Liver (tissue), 9 donors: ENCODE data around the gene ENTPD6. TPM values are rescaled to one million over a fixed set of nuclear protein-coding genes. Genes with fewer than 3 reads are reported as not detected.

Experiments
- DNase-seq: peaks from one replicate; pipeline ENCODE4 v3.0.0-alpha.2; 2017; ENCODE audit warnings: low spot score
- H3K27ac ChIP-seq, 2 donors: one replicate each; pipeline ENCODE4 v1.7.0; 2013; ENCODE audit warnings: inconsistent platforms in 2 of 2, low read length in 2 of 2, control low read depth in 1 of 2, low read depth in 1 of 2, mild to moderate bottlenecking in 1 of 2
- H3K27me3 ChIP-seq, 4 donors: one replicate each; pipeline versions ENCODE4 v1.6.1 to v1.7.0; 2013; ENCODE audit warnings: low read length in 3 of 4, inconsistent platforms in 1 of 4, mild to moderate bottlenecking in 1 of 4, moderate library complexity in 1 of 4; ENCODE audit not compliant: control insufficient read depth in 4 of 4, insufficient read depth in 4 of 4
- H3K36me3 ChIP-seq, 4 donors: one replicate each; pipeline versions ENCODE4 v1.6.1 to v1.7.0; 2013; ENCODE audit warnings: low read length in 3 of 4, mild to moderate bottlenecking in 3 of 4, low read depth in 1 of 4, moderate library complexity in 1 of 4; ENCODE audit not compliant: control insufficient read depth in 4 of 4, insufficient read depth in 3 of 4
- H3K4me1 ChIP-seq, 4 donors: one replicate each; pipeline versions ENCODE4 v1.6.1 to v1.7.0; 2013; ENCODE audit warnings: low read length in 3 of 4, mild to moderate bottlenecking in 3 of 4, moderate library complexity in 1 of 4; ENCODE audit not compliant: control insufficient read depth in 4 of 4, insufficient read depth in 4 of 4
- H3K4me3 ChIP-seq, 3 donors: one replicate each; pipeline versions ENCODE4 v1.6.1 to v1.7.0; 2013; ENCODE audit warnings: low read length in 3 of 3, control low read depth in 1 of 3, low read depth in 1 of 3, mild to moderate bottlenecking in 1 of 3
- H3K9ac ChIP-seq, 2 donors: one replicate each; pipeline ENCODE4 v1.7.0; 2013; ENCODE audit warnings: low read length in 2 of 2, mild to moderate bottlenecking in 2 of 2, moderate library complexity in 2 of 2, control low read depth in 1 of 2, low read depth in 1 of 2
- H3K9me3 ChIP-seq, 4 donors: one replicate each; pipeline versions ENCODE4 v1.6.1 to v1.7.0; 2013; ENCODE audit warnings: low read length in 3 of 4; ENCODE audit not compliant: control insufficient read depth in 4 of 4
- ATF3 ChIP-seq: IDR thresholded peaks from 2 replicates; pipeline ENCODE4 v1.6.1; 2016; ENCODE audit warnings: antibody characterized with exemption
- CTCF ChIP-seq: fragments of 150-350 bp; IDR thresholded peaks from 2 replicates; pipeline ENCODE4 v1.5.1; 2017; ENCODE audit warnings: improper control_type of control experiment, low read depth, low read length; ENCODE audit not compliant: missing input control
- EGR1 ChIP-seq, 2 donors: IDR thresholded peaks; 2 replicates each; pipeline ENCODE4 v1.6.1; 2016 to 2018; ENCODE audit warnings: antibody characterized with exemption in 2 of 2, low read depth in 2 of 2
- FOXA1 ChIP-seq: IDR thresholded peaks from 2 replicates; pipeline ENCODE4 v1.6.1; 2016; ENCODE audit warnings: antibody characterized with exemption
- FOXA2 ChIP-seq: IDR thresholded peaks from 2 replicates; pipeline ENCODE4 v1.6.1; 2016; ENCODE audit warnings: antibody characterized with exemption
- GABPA ChIP-seq, 2 donors: IDR thresholded peaks in 1 of 2; conservative IDR thresholded peaks in 1 of 2; 2 replicates each; pipeline ENCODE4 v1.6.1; 2016; ENCODE audit warnings: antibody characterized with exemption in 2 of 2, mild to moderate bottlenecking in 1 of 2, moderate library complexity in 1 of 2
- HNF4A ChIP-seq, 2 donors: conservative IDR thresholded peaks; 2 replicates each; pipeline ENCODE4 v1.6.1; 2016; ENCODE audit warnings: antibody characterized with exemption in 2 of 2, mild to moderate bottlenecking in 2 of 2
- HNF4G ChIP-seq: IDR thresholded peaks from 2 replicates; pipeline ENCODE4 v1.6.1; 2016; ENCODE audit warnings: antibody characterized with exemption
- JUND ChIP-seq, 2 donors: IDR thresholded peaks; 2 replicates each; pipeline ENCODE4 v1.6.1; 2016; ENCODE audit warnings: antibody characterized with exemption in 2 of 2
- MAX ChIP-seq: IDR thresholded peaks from 2 replicates; pipeline ENCODE4 v1.6.1; 2016; ENCODE audit warnings: antibody characterized with exemption
- NR2F2 ChIP-seq: IDR thresholded peaks from 2 replicates; pipeline ENCODE4 v1.6.1; 2016; ENCODE audit warnings: antibody characterized with exemption
- RAD21 ChIP-seq, 2 donors: IDR thresholded peaks; 2 replicates each; pipeline ENCODE4 v1.6.1; 2016; ENCODE audit warnings: antibody characterized with exemption in 2 of 2, mild to moderate bottlenecking in 2 of 2
- REST ChIP-seq: IDR thresholded peaks from 2 replicates; pipeline ENCODE4 v1.6.1; 2016; ENCODE audit warnings: antibody characterized with exemption, mild to moderate bottlenecking
- RXRA ChIP-seq, 2 donors: IDR thresholded peaks; 2 replicates each; pipeline ENCODE4 v1.6.1; 2017 to 2018; ENCODE audit warnings: antibody characterized with exemption in 2 of 2, mild to moderate bottlenecking in 1 of 2
- SP1 ChIP-seq: IDR thresholded peaks from 2 replicates; pipeline ENCODE4 v1.6.1; 2018; ENCODE audit warnings: antibody characterized with exemption, mild to moderate bottlenecking
- TAF1 ChIP-seq: conservative IDR thresholded peaks from 2 replicates; pipeline ENCODE4 v1.6.1; 2016; ENCODE audit warnings: antibody characterized with exemption, mild to moderate bottlenecking
- YY1 ChIP-seq: IDR thresholded peaks from 2 replicates; pipeline ENCODE4 v1.6.1; 2016; ENCODE audit warnings: antibody characterized with exemption, mild to moderate bottlenecking
- ZBTB33 ChIP-seq: IDR thresholded peaks from 2 replicates; pipeline ENCODE4 v1.6.1; 2016; ENCODE audit warnings: antibody characterized with exemption
- WGBS: extraction: QIAGEN DNeasy Blood & Tissue Kit; methylation state at CpG from one replicate; pipeline ENCODE4 v1.1.7; 2013; 5-methylcytosine and 5-hydroxymethylcytosine counted together
- polyA plus RNA-seq, 2 donors: library from polyadenylated mRNA; stranded (reverse) in 1 of 2; unstranded in 1 of 2; fragments of 200-250 nt in 1 of 2; fragments of >200 nt in 1 of 2; fragmentation: Nextera tagmentation in 1 of 2; extraction: Ambion mirVana in 1 of 2; gene quantifications; one replicate each; pipeline versions ENCODE4 v1.2.1 to v1.2.3, GENCODE V29; 2013 to 2015
- total RNA-seq, 2 donors: library from RNA; depleted of rRNA; stranded (reverse); fragments of >200 nt; gene quantifications; one replicate each; pipeline ENCODE4 v1.2.3, GENCODE V29; 2014
- donor health status: healthy.
- donor health status: healthy.
- donor health status: healthy.
- donor health status: healthy.
- donor health status: healthy.

ENTPD6 gene
- total and polyA plus RNA-seq, 4 donors, result 14.9 to 29.9 (median 24.4) TPM

GRCh38 chr20:25217161-25218108 is 21.9 kb downstream of the ENTPD6 start:
- no peaks in the 10 kb centered on the region for H3K9me3 ChIP-seq
- no peak overlapping the region for H3K4me3 ChIP-seq
- WGBS, result 96% methylated on average over 21 of the region's 21 CpGs
- no peak for DNase-seq
- TF ChIP-seq EGR1 (IDR thresholded peaks at IDR 0.05; ENCODE audit: low read depth in 2 of 2) (no peak), RAD21 (IDR thresholded peaks at IDR 0.05) (no peak), ZBTB33 (no peak), FOXA1 (no peak), TAF1 (no peak), NR2F2 (no peak), FOXA2 (no peak), HNF4G (no peak), CTCF (no peak), REST (no peak), HNF4A (conservative IDR thresholded peaks at IDR 0.05) (no peak), RXRA (IDR thresholded peaks at IDR 0.05) (no peak), ATF3 (no peak), JUND (IDR thresholded peaks at IDR 0.05) (no peak), GABPA (IDR thresholded peaks at IDR 0.05 in 1 of 2, conservative IDR thresholded peaks at IDR 0.05 in 1 of 2) (no peak), SP1 (no peak), YY1 (no peak), MAX (no peak)
- H3K36me3 ChIP-seq, result peaks cover 7 to 60% (median 11%) of the 10 kb centered on the region in 4 donors
- H3K9ac ChIP-seq, result no peak overlapping the region
- peaks cover 0 to 6% (median 3%) of the 10 kb centered on the region in 4 donors for H3K4me1 ChIP-seq
- H3K27ac ChIP-seq, result no peak overlapping the region
- H3K27me3 ChIP-seq, result no peaks in the 10 kb centered on the region
